OCI-LY3 (cell line): ENCODE data around the gene PPA1.

Experiments
- H2AFZ ChIP-seq: fragments of 200-600, 300-600 bp; shearing (Covaris generic); 2 replicates; pipeline ENCODE4 v1.6.0; 2014; ENCODE audit warnings: antibody characterized with exemption, low read depth, low read length
- H3K27ac ChIP-seq: fragments of 200-600, 300-600 bp; sonication (generic); 2 replicates; pipeline ENCODE4 v1.5.1; 2014; ENCODE audit warnings: mild to moderate bottlenecking, low read length, moderate library complexity, mixed read lengths
- H3K27me3 ChIP-seq: fragments of 200-600, 300-600 bp; sonication (generic); 2 replicates; pipeline ENCODE4 v1.6.1; 2014; ENCODE audit warnings: low read depth, low read length, mixed read lengths
- H3K36me3 ChIP-seq: fragments of 200-600, 300-600 bp; sonication (generic); replicated peaks from 2 replicates; pipeline ENCODE3; 2014; ENCODE audit warnings: low read depth, low read length, mixed read lengths
- H3K4me1 ChIP-seq: fragments of 300-600, 200-600 bp; sonication (generic); 2 replicates; pipeline ENCODE4 v1.6.1; 2014; ENCODE audit warnings: low read length, mixed read lengths
- H3K4me2 ChIP-seq: fragments of 200-600, 300-600 bp; sonication (generic); 2 replicates; pipeline ENCODE4 v1.6.1; 2014; ENCODE audit warnings: low read length, mixed read lengths
- H3K4me3 ChIP-seq: fragments of 300-600, 200-600 bp; sonication (generic); 2 replicates; pipeline ENCODE4 v1.5.1; 2014; ENCODE audit warnings: antibody characterized with exemption, mild to moderate bottlenecking, low read length, moderate library complexity
- H3K79me2 ChIP-seq: fragments of 300-600, 200-600 bp; shearing (Covaris generic); 2 replicates; pipeline ENCODE4 v1.6.1; 2014; ENCODE audit warnings: mild to moderate bottlenecking, low read length, mixed read lengths
- H3K9ac ChIP-seq: fragments of 300-600, 200-600 bp; shearing (Covaris generic); 2 replicates; pipeline ENCODE4 v1.6.0; 2014; ENCODE audit warnings: mild to moderate bottlenecking, low read length, moderate library complexity
- H3K9me3 ChIP-seq: fragments of 200-600, 300-600 bp; shearing (Covaris generic); 2 replicates; pipeline ENCODE4 v1.6.1; 2014; ENCODE audit warnings: low read length, mixed read lengths; ENCODE audit not compliant: insufficient read depth
- H4K20me1 ChIP-seq: fragments of 200-600, 300-600 bp; sonication (generic); 2 replicates; pipeline ENCODE4 v1.6.1; 2016; ENCODE audit warnings: low read length, mixed read lengths; ENCODE audit not compliant: insufficient read depth
- CTCF ChIP-seq: fragments of 200-600, 300-600 bp; sonication (generic); IDR thresholded peaks from 2 replicates; pipeline ENCODE4 v1.5.1; 2014; ENCODE audit warnings: antibody characterized with exemption, low read length, low read depth
- EZH2phosphoT487 ChIP-seq: fragments of 200-600 bp; shearing (Covaris generic); IDR thresholded peaks from 2 replicates; pipeline ENCODE4 v1.6.1; 2018; ENCODE audit warnings: antibody characterized with exemption, mixed run types, low read depth

Gene PPA1

GRCh38 chr10:70198696-70199466 is 34.3 kb downstream of the PPA1 start:
- Histone ChIP-seq H3K36me3 (peaks cover 14% of the 10 kb centered on the region), H3K9me3 (no peaks in the 10 kb centered on the region), H3K4me3 (no peak overlapping the region), H3K4me2 (no peak overlapping the region), H2AFZ (no peak overlapping the region), H4K20me1 (no peaks in the 10 kb centered on the region), H3K27me3 (no peaks in the 10 kb centered on the region), H3K79me2 (no peaks in the 10 kb centered on the region), H3K9ac (no peak overlapping the region), H3K27ac (no peak overlapping the region), H3K4me1 (peaks cover 3% of the 10 kb centered on the region; the same call in 1 of the 2 replicates)
- TF ChIP-seq EZH2phosphoT487 = no peak
- TF ChIP-seq CTCF = no peak

- Histone ChIP-seq H3K79me2 (no peaks in the 10 kb centered on the region), H3K36me3 (peaks cover 12% of the 10 kb centered on the region), H3K4me2 (no peak overlapping the region), H4K20me1 (no peaks in the 10 kb centered on the region), H3K9ac (no peak overlapping the region), H2AFZ (no peak overlapping the region), H3K4me3 (no peak overlapping the region), H3K27ac (no peak overlapping the region), H3K27me3 (no peaks in the 10 kb centered on the region), H3K4me1 (peaks cover 3% of the 10 kb centered on the region; the same call in 1 of the 2 replicates), H3K9me3 (no peaks in the 10 kb centered on the region)
- TF ChIP-seq EZH2phosphoT487 = no peak
- TF ChIP-seq CTCF = no peak
Measured at GRCh38 chr10:70197235-70197945, 35.8 kb downstream of the PPA1 start.

GRCh38 chr10:70193391-70193844 is 39.8 kb downstream of the PPA1 start:
- no peaks in the 10 kb centered on the region for H3K27me3 ChIP-seq
- no peaks in the 10 kb centered on the region for H3K36me3 ChIP-seq
- H3K27ac ChIP-seq = no peak overlapping the region
- no peaks in the 10 kb centered on the region for H3K9me3 ChIP-seq
- TF ChIP-seq CTCF (no peak), EZH2phosphoT487 (no peak)
- H3K4me3 ChIP-seq = no peak overlapping the region
- H3K4me1 ChIP-seq = 0 out of 2 replicates have a peak, but pooled peaks cover 3% of the 10 kb centered on the region
- H2AFZ ChIP-seq = no peak overlapping the region
- no peak overlapping the region for H3K4me2 ChIP-seq
- no peaks in the 10 kb centered on the region for H3K79me2 ChIP-seq
- no peak overlapping the region for H3K9ac ChIP-seq
- H4K20me1 ChIP-seq = no peaks in the 10 kb centered on the region

GRCh38 chr10:70192326-70192968 is 40.8 kb downstream of the PPA1 start:
- TF ChIP-seq EZH2phosphoT487 = no peak
- TF ChIP-seq CTCF = no peak
- no peaks in the 10 kb centered on the region for H3K27me3 ChIP-seq
- H3K9ac ChIP-seq = no peak overlapping the region
- H3K4me3 ChIP-seq = no peak overlapping the region
- H3K4me2 ChIP-seq = no peak overlapping the region
- H3K36me3 ChIP-seq = no peaks in the 10 kb centered on the region
- no peaks in the 10 kb centered on the region for H3K9me3 ChIP-seq
- H4K20me1 ChIP-seq = no peaks in the 10 kb centered on the region
- H2AFZ ChIP-seq = no peak overlapping the region
- no peak overlapping the region for H3K27ac ChIP-seq
- H3K4me1 ChIP-seq = 0 out of 2 replicates have a peak, but pooled peaks cover 3% of the 10 kb centered on the region
- no peaks in the 10 kb centered on the region for H3K79me2 ChIP-seq
